GM19328 (cell line): Measurements from ENCODE around the gene SF3A1.

ENCODE experiments used
- ATAC-seq: cut with Tn5 transposase; IDR thresholded peaks from one replicate; pipeline ENCODE4 v1.9.1; 2021; ENCODE audit warnings: mild to moderate bottlenecking, moderate library complexity; ENCODE audit not compliant: unreplicated experiment

Gene SF3A1

DNA sequence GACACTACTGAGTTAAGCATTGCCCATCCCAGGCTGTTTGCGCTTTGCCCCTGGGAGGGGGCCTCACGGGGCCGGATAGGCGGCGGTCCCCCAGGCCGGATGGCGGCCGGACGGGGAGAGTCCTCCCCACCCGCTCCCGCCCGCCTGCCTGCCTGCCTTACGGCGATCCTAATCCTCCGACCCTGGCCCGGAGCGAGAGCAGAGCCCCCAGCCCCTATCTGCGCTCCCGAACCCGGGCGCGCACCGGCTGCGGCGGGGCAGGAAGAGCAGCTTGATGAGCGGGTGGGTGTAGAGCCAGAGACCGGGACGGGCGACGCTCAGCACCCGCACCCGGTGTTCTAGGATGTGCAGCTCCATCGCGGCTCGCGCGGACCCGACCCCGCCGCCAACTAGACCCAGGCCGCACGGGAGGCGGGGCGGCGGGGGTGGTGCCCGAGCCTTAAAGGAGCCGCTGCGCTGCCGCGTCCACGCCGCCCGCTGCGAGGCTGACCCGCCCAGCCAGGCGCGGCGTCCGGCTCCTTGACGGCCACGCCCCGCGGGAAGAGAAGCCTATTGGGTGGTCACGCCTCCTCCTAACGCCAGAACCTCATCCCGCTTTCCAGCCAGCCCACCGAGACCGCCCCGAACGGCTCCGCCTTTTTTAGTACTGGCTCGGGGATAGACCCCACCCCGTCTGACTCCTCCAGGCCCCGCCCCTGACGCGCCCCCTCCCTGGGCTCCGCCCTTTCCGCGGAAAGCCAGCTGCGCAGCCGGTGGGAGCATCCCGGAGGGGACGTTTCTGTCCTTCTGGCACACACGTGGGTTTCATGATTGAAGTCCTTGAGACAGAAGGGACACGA lies 67.3 kb downstream of the SF3A1 start, which contains the start of gene CASTOR1:
Gene CASTOR1 (minus strand): TSS at position 365 of the 839 bp plus-strand sequence. CDS start 8 bp downstream, at position 357.
- peak; percentile 80 for ATAC-seq

DNA sequence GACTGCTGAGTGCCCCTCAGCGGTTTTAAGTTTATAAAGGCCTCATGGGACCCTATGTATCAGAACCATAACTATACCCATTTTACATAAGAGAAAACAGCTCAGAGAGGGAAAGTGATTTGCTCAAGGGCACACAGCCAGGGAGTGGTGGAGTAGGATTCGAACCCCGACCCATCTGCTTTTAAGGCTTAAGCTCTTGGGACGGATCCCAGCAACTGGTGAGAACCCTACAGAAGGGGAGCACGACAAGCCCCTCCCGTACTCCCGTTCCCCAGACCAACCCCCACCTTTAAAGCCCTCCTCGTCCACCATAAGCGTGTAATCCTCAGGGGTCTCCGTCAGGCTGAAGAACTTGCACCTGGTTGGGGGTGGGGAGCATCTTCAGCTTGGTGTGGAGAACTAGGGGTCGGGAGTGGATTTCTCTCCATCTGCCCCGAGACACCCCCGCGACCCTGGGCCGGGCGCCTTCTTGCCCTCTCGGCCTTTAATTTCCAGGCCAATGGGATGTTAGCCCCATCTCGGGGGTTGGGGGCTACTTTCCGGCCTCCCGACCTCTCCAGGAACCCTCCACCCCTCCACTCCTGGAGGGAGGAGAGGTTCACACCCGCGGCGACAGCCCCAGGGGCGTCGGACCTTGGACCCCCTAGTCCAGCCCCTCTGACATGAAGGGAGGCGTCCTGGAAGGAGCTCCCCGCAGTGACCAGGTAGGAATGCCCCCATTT lies 68.1 kb downstream of the SF3A1 start:
- no peak for ATAC-seq

DNA sequence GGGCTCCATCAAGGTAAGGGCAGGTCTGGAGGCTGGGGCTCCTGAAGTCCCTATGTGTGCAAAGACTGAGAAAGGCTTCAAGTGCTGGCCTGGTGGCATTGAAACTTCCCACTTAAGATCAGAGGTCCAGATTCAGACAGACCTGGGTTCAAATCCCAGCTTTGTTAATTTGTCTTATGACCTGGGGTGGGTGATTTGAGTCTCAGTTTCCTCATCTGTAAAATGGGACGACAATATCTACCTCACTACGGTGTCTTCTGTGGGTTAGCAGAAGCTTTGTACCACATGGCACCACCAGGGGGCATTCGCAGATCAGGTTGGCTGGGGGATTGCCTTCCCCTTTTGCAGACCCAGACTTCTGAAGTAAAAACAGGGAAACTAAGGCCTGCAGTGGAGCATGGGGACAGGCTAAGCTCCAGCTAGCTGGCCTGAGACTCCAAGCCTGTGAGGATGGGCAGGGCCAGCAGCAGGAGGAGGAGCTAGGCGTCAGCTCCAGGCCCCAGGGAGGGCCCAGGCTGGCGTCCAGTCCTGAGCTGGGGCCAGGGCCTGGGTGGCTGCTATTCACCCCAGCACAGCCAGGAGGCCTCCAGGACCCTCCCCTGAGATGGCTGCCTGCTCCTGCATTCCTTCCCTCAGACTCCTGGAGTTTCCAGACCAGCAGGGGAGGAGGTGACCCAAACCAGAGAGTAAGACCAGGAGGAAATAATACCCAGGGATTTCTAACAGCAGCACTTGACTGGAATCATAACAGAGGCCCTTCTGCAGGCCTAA lies 68.9 kb downstream of the SF3A1 start:
- no peak for ATAC-seq

DNA sequence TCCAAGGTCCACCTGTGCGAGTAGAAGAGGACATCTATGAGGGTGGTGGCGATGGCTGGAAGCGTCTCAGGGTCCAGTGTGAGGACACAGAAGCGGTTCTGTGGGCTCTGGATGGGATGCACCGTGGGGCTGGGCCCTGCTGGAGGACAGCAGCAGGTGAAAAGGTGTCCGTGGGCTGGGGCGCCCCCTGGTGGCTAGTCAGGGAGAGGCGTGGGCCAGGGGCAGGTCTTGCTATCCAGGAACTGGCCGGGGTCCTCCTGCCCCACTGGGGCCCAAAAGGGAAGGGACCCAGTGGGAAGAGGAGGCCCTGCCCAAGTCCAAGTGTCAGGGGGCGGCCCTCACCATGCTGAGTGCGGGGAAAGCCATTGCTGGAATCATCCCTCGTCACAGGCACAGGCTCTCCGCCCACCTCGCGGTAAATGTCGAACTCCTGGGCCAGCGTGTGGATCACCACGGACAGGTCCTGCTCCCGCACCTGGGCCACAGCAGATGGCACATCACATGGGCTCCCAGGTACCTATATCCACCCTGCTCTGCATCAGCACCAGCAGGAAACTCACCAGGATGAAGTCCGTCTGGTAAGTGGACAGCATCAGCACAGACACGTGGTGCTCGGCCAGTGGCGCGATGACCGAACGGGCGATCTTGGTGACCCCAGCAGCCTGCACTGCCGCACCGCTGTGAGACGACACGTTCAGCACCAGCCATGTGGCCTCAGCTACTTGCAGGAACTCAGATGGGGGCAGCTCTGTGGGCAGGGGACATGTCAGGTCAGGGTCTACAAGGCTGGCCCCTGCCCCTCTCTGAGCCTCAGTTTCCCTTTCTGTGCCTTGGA lies 69.7 kb downstream of the SF3A1 start:
- no peak for ATAC-seq

GRCh38 chr22:30286331-30286730 lies 70.4 kb downstream of the SF3A1 start:
- no peak for ATAC-seq

DNA sequence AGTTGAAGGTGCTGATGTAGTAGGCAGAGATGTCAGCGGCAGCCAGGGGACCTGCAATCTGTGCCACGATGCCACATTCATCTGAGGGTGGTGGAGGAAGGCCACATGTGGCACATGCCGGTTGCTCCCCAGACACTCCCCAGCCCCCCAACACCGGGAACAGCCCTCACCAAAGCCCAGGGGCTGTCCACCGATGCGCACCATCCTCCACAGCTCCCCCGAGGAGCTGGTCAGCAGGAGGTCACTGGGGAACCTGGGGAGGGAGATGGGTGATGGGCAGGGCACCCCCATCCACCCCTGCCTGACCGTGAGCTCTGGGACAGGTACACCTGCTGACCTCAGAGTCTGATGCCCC lies 70.9 kb downstream of the SF3A1 start:
- no peak for ATAC-seq

- ATAC-seq: no peak
Observed at GRCh38 chr22:30285176-30285845, 71.4 kb downstream of the SF3A1 start.

DNA sequence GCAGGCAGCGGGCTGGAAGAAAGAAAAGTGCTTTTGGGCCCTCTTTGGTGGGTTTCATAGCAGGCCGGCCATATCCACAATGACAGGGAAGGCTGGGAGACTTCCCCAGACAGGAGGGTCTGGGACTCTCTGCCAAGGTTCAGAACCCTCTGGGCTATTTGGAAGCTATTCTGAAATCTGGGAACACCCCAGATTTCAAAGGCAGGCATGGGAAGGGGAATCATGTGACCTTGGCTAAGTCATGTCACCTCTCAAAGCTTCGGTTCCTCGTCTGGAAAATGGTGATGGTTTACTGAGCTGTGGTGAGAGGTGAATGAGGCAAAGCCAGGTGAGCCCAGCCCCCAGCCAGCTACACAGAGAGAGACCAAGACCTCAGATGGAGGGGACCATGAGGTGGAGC lies 72.0 kb downstream of the SF3A1 start:
- no peak for ATAC-seq

DNA sequence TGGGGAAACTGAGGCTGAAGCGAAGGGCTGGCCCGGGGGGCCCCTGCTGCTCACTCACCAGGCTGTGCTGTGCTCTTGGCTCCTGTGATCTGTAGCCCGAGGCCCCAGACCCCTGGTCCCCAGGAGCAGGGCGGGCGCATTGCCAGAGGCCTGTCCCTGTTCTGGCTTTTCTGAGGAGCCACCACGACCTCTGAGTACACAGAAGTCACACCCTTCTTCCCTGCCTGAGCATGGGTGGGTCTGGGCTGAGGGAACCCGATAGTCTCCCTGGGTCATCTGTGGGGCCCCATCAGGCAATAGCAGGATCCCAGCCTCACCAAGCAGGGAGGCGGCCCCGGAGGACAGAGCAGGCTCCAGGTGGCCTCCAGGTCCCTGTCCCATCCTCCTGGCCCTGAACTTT lies 72.5 kb downstream of the SF3A1 start:
- no peak for ATAC-seq

GRCh38 chr22:30283342-30283741 lies 73.4 kb downstream of the SF3A1 start:
- no peak for ATAC-seq

DNA sequence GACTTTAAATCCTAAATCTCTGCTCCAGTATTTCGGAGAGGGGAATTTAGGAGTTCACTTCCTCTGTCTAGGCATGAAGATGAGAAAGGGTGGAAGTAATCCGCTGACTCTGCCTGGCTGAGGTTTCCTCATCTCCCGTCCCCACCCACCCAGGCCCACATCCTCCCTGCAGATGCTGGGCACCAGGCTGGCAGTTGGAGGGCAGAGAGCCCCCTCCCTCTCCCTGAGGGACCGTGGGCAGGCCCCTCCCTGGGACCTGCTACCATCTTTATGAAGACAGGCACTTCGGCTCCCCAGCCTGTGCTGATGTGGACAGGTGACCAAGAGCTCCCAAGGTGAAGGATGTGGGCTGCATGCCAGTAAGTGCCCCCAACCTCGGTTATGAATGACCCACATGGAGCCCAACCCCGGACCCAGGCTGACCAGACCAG lies 74.1 kb downstream of the SF3A1 start:
- no peak for ATAC-seq
